ENCODE data around the gene SUGCT.

SUGCT gene

GRCh38 chr7:40721342-40721949, 586.6 kb downstream of the SUGCT start:
- peak; percentile 21 for DNase-seq (ENCODE audit: low read depth)

GRCh38 chr7:40722242-40722641, 587.4 kb downstream of the SUGCT start:
- no peak for DNase-seq (ENCODE audit: low read depth)

GRCh38 chr7:40723829-40724228, 589.0 kb downstream of the SUGCT start:
- no peak for DNase-seq (ENCODE audit: low read depth)

GRCh38 chr7:40726559-40726958, 591.8 kb downstream of the SUGCT start:
- DNase-seq (ENCODE audit: low read depth): no peak

- DNase-seq (ENCODE audit: low read depth): peak; percentile 57
Measured at GRCh38 chr7:40733114-40733513, 598.3 kb downstream of the SUGCT start.

- DNase-seq (ENCODE audit: low read depth): no peak
Measured at GRCh38 chr7:40733578-40733977, 598.8 kb downstream of the SUGCT start.

- no peak for DNase-seq (ENCODE audit: low read depth)
Measured at GRCh38 chr7:40739257-40739656, 604.5 kb downstream of the SUGCT start.

- no peak for DNase-seq (ENCODE audit: low read depth)
Measured at GRCh38 chr7:40742270-40742669, 607.5 kb downstream of the SUGCT start.

GRCh38 chr7:40746841-40747556, 612.2 kb downstream of the SUGCT start:
- DNase-seq (ENCODE audit: low read depth): no peak

GRCh38 chr7:40747856-40748255, 613.1 kb downstream of the SUGCT start:
- DNase-seq (ENCODE audit: low read depth): no peak

- DNase-seq (ENCODE audit: low read depth): peak; percentile 12
Measured at GRCh38 chr7:40749877-40750276, 615.1 kb downstream of the SUGCT start.

GRCh38 chr7:40753455-40753854, 618.6 kb downstream of the SUGCT start:
- no peak for DNase-seq (ENCODE audit: low read depth)

GRCh38 chr7:40755438-40755837, 620.6 kb downstream of the SUGCT start:
- DNase-seq (ENCODE audit: low read depth): no peak

- DNase-seq (ENCODE audit: low read depth): peak; percentile 71
Measured at GRCh38 chr7:40757109-40757508, 622.3 kb downstream of the SUGCT start.

GRCh38 chr7:40758590-40758989, 623.8 kb downstream of the SUGCT start:
- no peak for DNase-seq (ENCODE audit: low read depth)

GRCh38 chr7:40760293-40760964, 625.6 kb downstream of the SUGCT start:
- DNase-seq (ENCODE audit: low read depth): no peak

- no peak for DNase-seq (ENCODE audit: low read depth)
Measured at GRCh38 chr7:40760987-40761386, 626.2 kb downstream of the SUGCT start.

GRCh38 chr7:40761762-40762560, 627.2 kb downstream of the SUGCT start:
- no peak for DNase-seq (ENCODE audit: low read depth)

GRCh38 chr7:40763319-40764287, 628.8 kb downstream of the SUGCT start:
- no peak for DNase-seq (ENCODE audit: low read depth)

- DNase-seq (ENCODE audit: low read depth): no peak
Measured at GRCh38 chr7:40765639-40766038, 630.8 kb downstream of the SUGCT start.

- DNase-seq (ENCODE audit: low read depth): no peak
Measured at GRCh38 chr7:40772096-40772495, 637.3 kb downstream of the SUGCT start.

Data from amniotic epithelial cell (primary cell).